DND-41 (cell line): ENCODE measurements around the gene MED14.

Experiments
- ATAC-seq: fragments of 200-7000 bp; cut with Tn5 transposase; 3 replicates; pipeline ENCODE4 v1.9.1; 2021; ENCODE audit warnings: low read depth; ENCODE audit not compliant: insufficient read depth
- DNase-seq: peaks from one replicate; pipeline ENCODE4 v3.0.0-alpha.2; 2020
- H2AFZ ChIP-seq: 2 replicates; pipeline ENCODE4 v1.6.0; 2012; ENCODE audit warnings: low read depth, low read length
- H3K27ac ChIP-seq: 2 replicates; pipeline ENCODE4 v1.5.1; 2012; ENCODE audit warnings: low read length, inconsistent platforms
- H3K27me3 ChIP-seq: fragments of 200-600 bp; sonication (generic); 2 replicates; pipeline ENCODE4 v1.6.0; 2012; ENCODE audit warnings: low read length, mild to moderate bottlenecking, inconsistent platforms; ENCODE audit not compliant: insufficient read depth, poor library complexity
- H3K36me3 ChIP-seq: 2 replicates; pipeline ENCODE4 v1.5.1; 2012; ENCODE audit warnings: low read length, inconsistent platforms; ENCODE audit not compliant: insufficient read depth
- H3K4me1 ChIP-seq: 2 replicates; pipeline ENCODE4 v1.5.1; 2012; ENCODE audit warnings: mild to moderate bottlenecking, low read length; ENCODE audit not compliant: insufficient read depth
- H3K4me2 ChIP-seq: 2 replicates; pipeline ENCODE4 v1.6.0; 2012; ENCODE audit warnings: mild to moderate bottlenecking, moderate library complexity, low read length, inconsistent platforms; ENCODE audit not compliant: insufficient read depth
- H3K4me3 ChIP-seq, 2 experiments: fragments of 200-600 bp in 1 of 2; shearing (Covaris generic) in 1 of 2; 2 replicates each; pipeline ENCODE4 v1.5.1; 2012 to 2016; ENCODE audit warnings: inconsistent platforms in 2 of 2, low read length in 2 of 2, mild to moderate bottlenecking in 2 of 2, low read depth in 1 of 2, moderate library complexity in 1 of 2
- H3K79me2 ChIP-seq: 2 replicates; pipeline ENCODE4 v1.6.0; 2012; ENCODE audit warnings: low read length, inconsistent platforms; ENCODE audit not compliant: insufficient read depth
- H3K9ac ChIP-seq: 2 replicates; pipeline ENCODE4 v1.6.0; 2012; ENCODE audit warnings: low read depth, mild to moderate bottlenecking, inconsistent platforms, low read length, moderate library complexity
- H3K9me3 ChIP-seq: 2 replicates; pipeline ENCODE4 v1.5.1; 2012; ENCODE audit warnings: low read length, moderate library complexity, mild to moderate bottlenecking, inconsistent platforms; ENCODE audit not compliant: insufficient read depth, severe bottlenecking
- H4K20me1 ChIP-seq: 2 replicates; pipeline ENCODE4 v1.6.0; 2012; ENCODE audit warnings: low read length; ENCODE audit not compliant: insufficient read depth
- EZH2 ChIP-seq: IDR thresholded peaks from 3 replicates; pipeline ENCODE4 v1.6.1; 2012; ENCODE audit warnings: borderline replicate concordance, low read depth, mild to moderate bottlenecking, moderate library complexity, low read length, inconsistent platforms; ENCODE audit not compliant: severe bottlenecking
- TF ChIP-seq, protein P1 (sequence below): IDR thresholded peaks from 2 replicates; pipeline ENCODE4 v1.5.1; 2012; ENCODE audit warnings: borderline replicate concordance, low read length, moderate library complexity, mild to moderate bottlenecking; ENCODE audit not compliant: poor library complexity, severe bottlenecking; ENCODE audit errors: extremely low read depth

Gene MED14

GRCh38 chrX:40773188-40773587 lies 37.8 kb upstream of the MED14 start:
- Histone ChIP-seq H3K79me2 (no peaks in the 10 kb centered on the region), H3K36me3 (no peaks in the 10 kb centered on the region), H3K4me2 (no peak overlapping the region), H3K4me3 (no peak overlapping the region), H3K9ac (no peak overlapping the region), H3K27ac (no peak overlapping the region), H2AFZ (no peak overlapping the region), H3K9me3 (no peaks in the 10 kb centered on the region), H3K27me3 (no peaks in the 10 kb centered on the region), H3K4me1 (no peaks in the 10 kb centered on the region), H4K20me1 (no peaks in the 10 kb centered on the region)
- DNase-seq (no peak), ATAC-seq (no peak)
- TF ChIP-seq, protein P1, sequence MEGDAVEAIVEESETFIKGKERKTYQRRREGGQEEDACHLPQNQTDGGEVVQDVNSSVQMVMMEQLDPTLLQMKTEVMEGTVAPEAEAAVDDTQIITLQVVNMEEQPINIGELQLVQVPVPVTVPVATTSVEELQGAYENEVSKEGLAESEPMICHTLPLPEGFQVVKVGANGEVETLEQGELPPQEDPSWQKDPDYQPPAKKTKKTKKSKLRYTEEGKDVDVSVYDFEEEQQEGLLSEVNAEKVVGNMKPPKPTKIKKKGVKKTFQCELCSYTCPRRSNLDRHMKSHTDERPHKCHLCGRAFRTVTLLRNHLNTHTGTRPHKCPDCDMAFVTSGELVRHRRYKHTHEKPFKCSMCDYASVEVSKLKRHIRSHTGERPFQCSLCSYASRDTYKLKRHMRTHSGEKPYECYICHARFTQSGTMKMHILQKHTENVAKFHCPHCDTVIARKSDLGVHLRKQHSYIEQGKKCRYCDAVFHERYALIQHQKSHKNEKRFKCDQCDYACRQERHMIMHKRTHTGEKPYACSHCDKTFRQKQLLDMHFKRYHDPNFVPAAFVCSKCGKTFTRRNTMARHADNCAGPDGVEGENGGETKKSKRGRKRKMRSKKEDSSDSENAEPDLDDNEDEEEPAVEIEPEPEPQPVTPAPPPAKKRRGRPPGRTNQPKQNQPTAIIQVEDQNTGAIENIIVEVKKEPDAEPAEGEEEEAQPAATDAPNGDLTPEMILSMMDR: no peak
- no peak for TF ChIP-seq EZH2

GRCh38 chrX:40772290-40772689 lies 36.9 kb upstream of the MED14 start:
- H3K27me3 ChIP-seq: no peaks in the 10 kb centered on the region
- no peak overlapping the region for H3K4me3 ChIP-seq
- H4K20me1 ChIP-seq: no peaks in the 10 kb centered on the region
- H3K36me3 ChIP-seq: no peaks in the 10 kb centered on the region
- H2AFZ ChIP-seq: no peak overlapping the region
- DNase-seq: no peak
- H3K9ac ChIP-seq: no peak overlapping the region
- H3K79me2 ChIP-seq: no peaks in the 10 kb centered on the region
- TF ChIP-seq, protein P1: no peak
- no peak for TF ChIP-seq EZH2
- no peaks in the 10 kb centered on the region for H3K9me3 ChIP-seq
- ATAC-seq: no peak
- H3K4me1 ChIP-seq: no peaks in the 10 kb centered on the region
- H3K4me2 ChIP-seq: no peak overlapping the region
- no peak overlapping the region for H3K27ac ChIP-seq

- H3K9ac ChIP-seq: no peak overlapping the region
- ATAC-seq (no peak), DNase-seq (no peak)
- no peak overlapping the region for H3K27ac ChIP-seq
- H3K79me2 ChIP-seq: no peaks in the 10 kb centered on the region
- H3K4me1 ChIP-seq: no peaks in the 10 kb centered on the region
- no peaks in the 10 kb centered on the region for H4K20me1 ChIP-seq
- no peak for TF ChIP-seq EZH2
- TF ChIP-seq, protein P1: no peak
- no peaks in the 10 kb centered on the region for H3K9me3 ChIP-seq
- H3K27me3 ChIP-seq: no peaks in the 10 kb centered on the region
- H3K36me3 ChIP-seq: no peaks in the 10 kb centered on the region
- no peak overlapping the region for H3K4me2 ChIP-seq
- H3K4me3 ChIP-seq: no peak overlapping the region
- H2AFZ ChIP-seq: no peak overlapping the region
Observed at GRCh38 chrX:40761762-40762161, 26.4 kb upstream of the MED14 start.

DNA sequence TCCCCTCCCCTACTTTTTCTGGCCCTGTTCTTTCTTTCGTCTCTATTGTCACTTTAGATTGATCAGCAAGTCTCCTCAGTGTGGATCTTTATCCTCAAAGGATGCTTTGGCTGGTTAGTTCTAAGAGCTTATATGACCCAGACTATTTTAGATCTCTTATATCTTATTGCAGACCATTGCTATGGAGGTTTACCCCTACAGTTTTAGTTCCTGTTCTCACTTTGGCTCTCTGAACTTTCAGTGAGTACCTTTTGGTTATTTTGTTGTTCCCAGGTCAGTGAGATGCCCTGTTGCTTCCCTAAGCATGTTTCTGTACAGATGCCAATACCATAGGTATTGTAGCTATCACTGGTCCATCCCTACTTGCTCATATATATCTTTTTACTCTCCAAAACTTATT lies 24.0 kb upstream of the MED14 start:
- Histone ChIP-seq H3K9ac (no peak overlapping the region), H3K4me1 (no peaks in the 10 kb centered on the region), H3K79me2 (no peaks in the 10 kb centered on the region), H3K27ac (no peak overlapping the region), H3K27me3 (no peaks in the 10 kb centered on the region), H3K4me3 (no peak overlapping the region), H3K9me3 (no peaks in the 10 kb centered on the region), H2AFZ (no peak overlapping the region), H3K36me3 (no peaks in the 10 kb centered on the region), H3K4me2 (no peak overlapping the region), H4K20me1 (no peaks in the 10 kb centered on the region)
- TF ChIP-seq, protein P1: no peak
- no peak for TF ChIP-seq EZH2
- DNase-seq: no peak
- no peak for ATAC-seq
